Kidney (tissue), 14 donors: Measurements from ENCODE around the gene ACKR2. TPM values are rescaled to one million over a fixed set of nuclear protein-coding genes. Genes with fewer than 3 reads are reported as not detected.

Source experiments
- DNase-seq, 5 donors: peaks; one replicate each; pipeline ENCODE4 v3.0.0-alpha.2; 2013 to 2020
- FAIRE-seq: peaks from 2 replicates; lab custom pipeline; 2012; peaks lifted over from hg19 to GRCh38; lab: Jason Lieb, UNC
- H3K27ac ChIP-seq, 2 donors: one replicate each; pipeline ENCODE4 v1.7.0; 2013; ENCODE audit warnings: low read depth in 2 of 2, low read length in 2 of 2, inconsistent platforms in 1 of 2
- H3K27me3 ChIP-seq: one replicate; pipeline ENCODE4 v1.7.1; 2013; ENCODE audit warnings: low read length, inconsistent platforms; ENCODE audit not compliant: control insufficient read depth, insufficient read depth
- H3K36me3 ChIP-seq, 3 donors: one replicate each; pipeline versions ENCODE4 v1.7.0 to v1.7.1; 2013; ENCODE audit warnings: low read length in 3 of 3, control low read depth in 1 of 3, inconsistent platforms in 1 of 3; ENCODE audit not compliant: insufficient read depth in 3 of 3, control insufficient read depth in 2 of 3
- H3K4me1 ChIP-seq, 3 donors: one replicate each; pipeline versions ENCODE4 v1.7.0 to v1.7.1; 2013; ENCODE audit warnings: low read length in 3 of 3, inconsistent platforms in 1 of 3, low read depth in 1 of 3; ENCODE audit not compliant: control insufficient read depth in 2 of 3, insufficient read depth in 2 of 3
- H3K4me3 ChIP-seq, 3 donors: one replicate each; pipeline versions ENCODE4 v1.7.0 to v1.8.1; 2013; ENCODE audit warnings: low read length in 3 of 3, control low read depth in 1 of 3, inconsistent platforms in 1 of 3
- H3K9ac ChIP-seq, 3 donors: one replicate each; pipeline versions ENCODE4 v1.7.0 to v1.7.1; 2013; ENCODE audit warnings: low read length in 3 of 3, control low read depth in 1 of 3, inconsistent platforms in 1 of 3
- H3K9me3 ChIP-seq, 3 donors: one replicate each; pipeline versions ENCODE4 v1.7.0 to v1.7.1; 2013; ENCODE audit warnings: low read length in 3 of 3, control low read depth in 1 of 3, inconsistent platforms in 1 of 3; ENCODE audit not compliant: control insufficient read depth in 2 of 3, insufficient read depth in 1 of 3
- CTCF ChIP-seq: IDR thresholded peaks from 3 replicates; pipeline ENCODE4 v1.5.1; 2012; ENCODE audit warnings: mild to moderate bottlenecking, moderate library complexity, borderline replicate concordance; ENCODE audit not compliant: insufficient read depth; ENCODE audit errors: extremely low read depth
- intact Hi-C: fragments of 100-400 bp; cut with DNase I; formaldehyde crosslinking; loops from one replicate; pipeline ENCODE4 v1.11.1; 2022
- polyA plus RNA-seq: library from polyadenylated mRNA; stranded (reverse); fragments of 350-450 nt; fragmentation: Illumina TruSeq; extraction: RNeasy Lipid Tissue Mini Kit (QIAGEN cat#74804); gene quantifications from one replicate; pipeline ENCODE4 v1.2.3, GENCODE V29; 2014; ENCODE audit warnings: low read depth, low replicate concordance; ENCODE audit not compliant: insufficient read depth
- total RNA-seq: library from RNA; stranded (reverse); fragmentation: NEBNext Ultra II Directional; extraction: Animal tissue kit (Norgen Biotek cat#: 25700); gene quantifications from one replicate; pipeline ENCODE4 v1.2.1, GENCODE V29; 2021
- donor health status: control.
- donor health status: control.
- donor health status: control.
- donor health status: control.
- donor health status: control.
- donor health status: DM: yes; HTN: yes; CAD: no.
- donor health status: Normal renal cell carcinoma (clear cell type).

ACKR2 gene
- total and polyA plus RNA-seq, 2 donors from 2014 or later, result 0.86 to 8.9 TPM

- H3K4me3 ChIP-seq, result peak within 1 kb of the TSS; percentile 49 to 71 (median 64)
- peaks cover 0 to 8% (median under 1%) of the 10 kb centered on the region in 3 donors for H3K9me3 ChIP-seq
- FAIRE-seq (no peak), DNase-seq (peak; percentile 72 to 88 (median 82))
- intact Hi-C loops, result no loop called here
- peak within 1 kb of the TSS; percentile 21 to 68 (median 53) for H3K9ac ChIP-seq
- H3K36me3 ChIP-seq, result peaks cover 0 to 10% (median 3%) of the 10 kb centered on the region in 3 donors
- no peaks in the 10 kb centered on the region for H3K27me3 ChIP-seq
- H3K27ac ChIP-seq, result peak within 1 kb of the TSS in 1 of 2 donors; percentile 23
- H3K4me1 ChIP-seq, result peaks cover 0 to 5% (median 5%) of the 10 kb centered on the region in 3 donors
- no peak for TF ChIP-seq CTCF
These were observed 97.0 kb downstream of the ACKR2 start, which contains the start of gene ZNF662 for GRCh38 chr3:42906070-42906847. Gene ZNF662 (plus strand): TSS chr3:42906142. CDS start chr3:42908115, 1,973 bp downstream.

GRCh38 chr3:42906848-42907183 lies 97.6 kb downstream of the ACKR2 start:
- intact Hi-C loops, result no loop called here
- no peak for FAIRE-seq
- H3K9me3 ChIP-seq, result peaks cover 3 to 12% (median 6%) of the 10 kb centered on the region in 3 donors
- peaks cover 0 to 5% (median 5%) of the 10 kb centered on the region in 3 donors for H3K4me1 ChIP-seq
- H3K27ac ChIP-seq, result no peak overlapping the region
- TF ChIP-seq CTCF, result no peak
- H3K9ac ChIP-seq, result peak overlapping the region; percentile 21 to 68 (median 53)
- H3K36me3 ChIP-seq, result peaks cover 5 to 15% (median 8%) of the 10 kb centered on the region in 3 donors
- H3K4me3 ChIP-seq, result peak overlapping the region; percentile 49 to 71 (median 64)
- DNase-seq, result peak in 2 of 5 donors; percentile 30 to 37
- H3K27me3 ChIP-seq, result no peaks in the 10 kb centered on the region

GRCh38 chr3:42908675-42909074 lies 99.4 kb downstream of the ACKR2 start:
- peaks cover 5 to 19% (median 14%) of the 10 kb centered on the region in 3 donors for H3K9me3 ChIP-seq
- TF ChIP-seq CTCF, result no peak
- DNase-seq (no peak), FAIRE-seq (no peak)
- intact Hi-C loops, result no loop called here
- H3K36me3 ChIP-seq, result peaks cover 9 to 23% (median 15%) of the 10 kb centered on the region in 3 donors
- no peak overlapping the region for H3K4me3 ChIP-seq
- no peaks in the 10 kb centered on the region for H3K27me3 ChIP-seq
- peaks cover 0 to 5% (median 5%) of the 10 kb centered on the region in 3 donors for H3K4me1 ChIP-seq
- no peak overlapping the region for H3K9ac ChIP-seq
- no peak overlapping the region for H3K27ac ChIP-seq
